GM19099 (cell line): ENCODE measurements around the gene RBM26.

Experiments
- POLR2A ChIP-seq: IDR thresholded peaks from 3 replicates; pipeline ENCODE4 v1.6.1; 2011; ENCODE audit warnings: low read depth; ENCODE audit not compliant: insufficient read length; ENCODE audit errors: extremely low read depth

RBM26 gene

DNA sequence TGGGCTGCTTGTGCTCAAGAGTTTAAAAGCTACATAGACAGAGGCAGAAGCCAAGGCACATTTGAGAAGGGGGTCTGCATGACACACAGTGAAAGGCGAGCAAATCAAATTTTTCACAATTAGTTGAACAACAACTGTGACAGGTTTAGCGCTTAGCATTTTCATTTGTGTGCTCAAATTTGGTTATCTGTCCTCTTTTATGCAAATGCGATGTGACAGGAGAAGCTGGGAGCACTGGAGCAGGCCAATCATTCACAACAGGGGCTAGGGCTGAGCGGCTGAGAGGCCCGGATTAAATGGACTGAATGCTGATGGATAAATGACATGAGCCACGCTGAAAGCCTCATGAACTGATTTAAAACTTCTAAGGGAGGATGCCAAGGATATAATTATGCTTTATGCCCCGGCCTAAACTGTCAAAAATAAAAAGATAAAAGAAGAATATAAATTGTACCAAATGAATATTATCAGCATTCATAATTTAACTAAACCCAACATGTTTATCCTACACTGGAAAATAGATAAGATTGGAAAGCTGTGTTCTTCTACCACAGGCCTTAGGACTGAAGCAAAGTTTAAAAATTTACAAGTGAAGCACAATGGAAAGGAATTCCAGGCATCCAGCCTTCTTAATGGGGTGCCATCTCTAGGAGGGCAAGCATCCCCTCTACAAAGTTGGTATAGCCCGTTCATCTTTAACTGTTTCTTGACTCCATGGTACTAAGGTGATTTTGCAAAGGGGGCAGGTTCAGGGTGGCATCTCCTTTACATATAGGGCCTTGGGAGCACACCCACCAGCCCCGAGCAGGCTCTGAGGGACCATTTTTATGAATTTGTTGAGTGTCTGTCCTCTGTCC, 117.9 kb downstream of the RBM26 start:
- TF ChIP-seq POLR2A = no peak

DNA sequence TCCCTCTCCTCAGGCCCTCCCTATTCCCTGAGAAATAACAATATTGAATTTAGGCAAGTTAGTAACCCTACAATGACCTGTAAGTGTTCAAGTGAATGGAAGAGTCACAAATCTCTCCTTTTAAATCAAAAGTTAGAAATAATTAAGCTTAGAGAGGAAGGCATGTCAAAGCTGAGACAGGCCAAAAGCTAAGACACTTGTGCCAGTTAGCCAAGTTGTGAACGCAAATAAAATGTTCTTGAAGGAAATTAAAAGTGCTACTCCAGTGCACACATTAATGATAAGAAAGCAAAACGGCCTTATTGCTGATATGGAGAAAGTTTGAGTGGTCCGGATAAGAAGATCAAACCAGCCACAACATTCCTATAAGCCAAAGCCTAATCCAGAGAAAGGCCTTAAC, 120.9 kb downstream of the RBM26 start:
- TF ChIP-seq POLR2A = no peak

DNA sequence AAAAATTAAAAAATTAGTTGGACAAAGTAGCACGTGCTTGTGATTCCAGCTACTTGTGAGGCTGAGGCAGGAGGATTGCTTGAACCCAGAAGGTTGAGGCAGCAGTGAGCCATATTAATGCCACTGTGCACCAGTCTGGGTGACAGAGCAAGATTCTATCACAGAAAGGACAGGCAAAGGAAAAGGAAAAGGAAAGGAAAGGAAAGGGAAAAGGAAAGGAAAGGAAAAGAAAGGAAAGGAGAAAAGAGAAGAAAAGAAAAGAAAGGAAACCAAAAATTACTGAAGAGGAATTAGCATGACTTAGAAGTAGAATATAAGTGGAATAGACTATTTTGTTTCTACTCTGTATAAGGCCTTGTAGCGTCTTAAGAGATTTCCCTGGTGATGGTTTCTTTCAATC, 122.3 kb downstream of the RBM26 start:
- TF ChIP-seq POLR2A = no peak

DNA sequence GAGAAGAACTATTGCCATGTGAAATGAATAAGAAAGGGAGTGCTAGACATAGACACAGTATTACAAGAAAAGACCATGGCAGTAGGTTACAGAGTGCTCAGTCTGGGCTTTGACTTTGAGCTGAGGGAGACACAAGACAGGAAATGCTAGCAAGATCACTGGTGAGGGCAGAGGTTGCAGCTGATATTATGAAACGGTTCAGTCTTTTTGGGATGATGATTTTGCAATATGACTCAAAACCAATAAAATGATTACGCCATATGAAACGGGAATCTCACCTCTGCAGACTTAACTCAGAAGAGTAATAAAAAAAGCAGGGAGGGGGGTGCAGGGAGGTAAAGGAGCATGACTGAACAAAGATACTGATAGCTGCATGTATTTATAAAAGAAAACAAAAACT, 123.1 kb downstream of the RBM26 start:
- no peak for TF ChIP-seq POLR2A

DNA sequence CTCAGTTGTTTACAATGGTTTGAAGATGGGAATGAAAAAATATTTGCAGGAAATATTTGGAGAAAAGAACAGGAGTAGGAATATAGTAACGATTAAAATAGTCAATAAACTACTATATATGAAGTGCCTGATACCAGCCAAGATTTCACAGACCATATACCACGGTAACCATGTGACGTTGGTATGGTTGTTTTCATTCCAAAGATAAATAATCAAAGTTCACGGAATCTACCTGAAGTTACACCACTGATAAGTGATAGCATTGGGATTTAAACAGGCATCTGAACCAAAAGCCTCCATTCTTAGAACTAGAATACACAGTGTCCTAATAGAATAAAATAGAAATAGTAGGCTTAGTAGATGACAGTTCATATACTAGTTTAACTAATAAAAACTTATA, 123.5 kb downstream of the RBM26 start:
- TF ChIP-seq POLR2A = no peak

DNA sequence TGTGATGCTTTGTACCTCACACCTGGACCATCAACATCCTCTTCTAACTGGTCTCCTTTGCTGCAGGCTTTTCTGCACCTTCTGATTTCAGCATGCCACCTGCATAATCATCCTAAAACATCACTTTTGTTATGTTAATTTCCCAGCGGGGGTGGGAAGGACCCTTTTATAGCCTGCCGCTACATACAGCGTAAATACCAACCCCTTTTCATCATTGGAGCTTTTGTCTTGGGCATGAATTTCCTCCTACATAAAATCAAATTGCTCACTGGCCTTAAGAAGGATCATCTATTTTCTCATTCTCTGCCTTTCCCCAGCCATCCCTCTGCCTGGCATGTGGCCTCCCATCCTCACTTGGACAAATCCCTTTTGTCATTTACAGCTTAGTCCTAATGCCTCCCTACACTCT, 124.7 kb downstream of the RBM26 start:
- TF ChIP-seq POLR2A = no peak

DNA sequence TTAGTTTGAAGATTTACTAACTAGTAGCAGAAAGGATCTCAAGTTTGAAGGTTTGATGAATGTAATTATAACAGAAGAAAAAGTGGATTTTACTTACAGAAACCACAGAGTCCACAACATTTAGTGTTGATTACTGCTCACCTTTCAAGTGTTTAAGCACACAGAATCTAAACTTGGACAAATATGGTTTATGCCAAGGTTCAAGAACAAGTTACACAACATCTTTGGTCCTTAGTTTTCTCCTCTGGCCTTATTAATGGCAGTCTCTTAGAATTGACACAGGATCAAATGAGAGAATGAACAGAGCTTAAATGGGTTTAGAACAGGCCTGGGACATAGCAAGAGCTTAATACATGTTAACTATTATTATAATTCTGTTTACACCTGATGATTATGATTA, 133.0 kb downstream of the RBM26 start:
- no peak for TF ChIP-seq POLR2A

DNA sequence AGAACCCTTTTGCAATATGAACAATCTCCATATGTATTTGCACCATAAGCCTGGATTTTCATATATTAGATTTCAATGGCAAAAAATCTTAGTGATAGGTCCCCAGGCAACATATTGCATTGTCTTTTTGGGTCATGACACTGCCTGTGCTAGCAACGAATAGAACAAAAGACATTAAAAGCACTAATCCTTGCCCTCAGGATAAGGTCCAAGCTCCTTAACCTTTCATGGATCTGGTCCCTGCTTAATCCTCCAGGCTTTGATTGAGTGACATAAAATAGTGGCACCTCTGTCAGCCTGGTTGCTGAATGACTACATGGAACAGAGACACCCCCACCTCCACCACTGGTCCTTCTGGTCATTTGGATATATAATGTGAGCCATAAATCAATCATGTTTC, 134.4 kb downstream of the RBM26 start:
- TF ChIP-seq POLR2A = no peak

DNA sequence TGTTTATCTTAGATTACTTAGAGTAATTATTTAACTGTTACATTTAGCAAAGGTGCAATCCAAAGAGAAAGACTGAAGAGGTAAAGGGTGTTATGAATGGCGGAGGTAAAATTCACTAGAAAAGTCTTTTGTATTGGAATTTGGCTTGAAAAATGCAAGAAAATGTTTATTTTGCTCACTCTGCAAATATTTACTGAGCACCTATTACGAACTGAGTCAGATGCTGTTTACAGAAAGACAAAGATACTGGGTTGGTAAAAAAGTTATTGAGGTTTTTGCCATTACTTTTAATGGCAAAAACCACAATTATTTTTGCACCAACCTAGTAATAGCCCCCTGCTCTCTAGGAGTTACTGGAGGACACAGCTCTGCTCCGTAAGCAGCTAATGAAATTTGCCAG, 135.2 kb downstream of the RBM26 start:
- TF ChIP-seq POLR2A = no peak
